Testis (tissue), 2 donors: ENCODE measurements around the gene FBXL22.

Source experiments
- POLR2A ChIP-seq: fragments of 450-650 bp; IDR thresholded peaks from one replicate; pipeline ENCODE4 v1.6.1; 2017; ENCODE audit warnings: antibody characterized with exemption, mild to moderate bottlenecking, moderate library complexity
- TF ChIP-seq, protein P1 (sequence below), 3 experiments: fragments of 450-650 bp in 2 of 3; fragments of 200-600 bp in 1 of 3; sonication (generic) in 1 of 3; IDR thresholded peaks; one replicate each; pipeline ENCODE4 v1.5.1; 2016 to 2019; ENCODE audit warnings: antibody characterized with exemption in 3 of 3, mild to moderate bottlenecking in 2 of 3, moderate library complexity in 1 of 3

DNA sequence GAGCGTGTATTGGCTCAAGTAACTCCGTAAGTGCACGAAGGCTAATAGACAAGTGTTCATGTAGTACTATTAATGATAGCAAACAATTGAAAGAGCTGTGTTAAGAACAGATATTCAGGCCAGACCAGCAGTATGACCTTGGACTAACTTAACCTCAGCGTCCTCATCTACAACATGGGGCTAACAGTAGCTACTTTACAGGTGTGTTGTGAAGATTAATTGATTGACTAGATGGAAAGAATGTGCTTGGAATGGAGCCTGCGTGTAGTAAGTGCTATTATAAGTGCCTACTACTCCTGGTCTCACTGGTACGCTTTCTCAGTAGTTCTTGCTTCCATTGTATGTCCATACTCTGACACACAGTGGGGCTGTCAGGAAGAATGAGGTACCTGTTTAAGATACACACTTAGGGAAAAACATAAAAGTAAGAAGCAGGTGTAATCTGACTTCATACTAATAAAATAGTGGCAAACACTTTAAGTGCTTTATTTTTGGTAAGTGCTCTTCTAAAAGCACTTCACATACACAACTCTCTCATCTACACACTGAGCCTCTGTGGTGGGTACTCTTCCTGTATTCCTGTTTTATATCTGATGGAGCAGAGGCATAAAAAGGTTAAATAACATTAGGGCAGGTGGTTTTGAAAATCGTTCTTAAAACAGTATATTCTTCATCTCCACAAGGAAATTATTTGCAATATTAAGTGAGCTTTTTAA lies 24.3 kb upstream of the FBXL22 start:
- no peak for TF ChIP-seq POLR2A
- TF ChIP-seq, protein P1, sequence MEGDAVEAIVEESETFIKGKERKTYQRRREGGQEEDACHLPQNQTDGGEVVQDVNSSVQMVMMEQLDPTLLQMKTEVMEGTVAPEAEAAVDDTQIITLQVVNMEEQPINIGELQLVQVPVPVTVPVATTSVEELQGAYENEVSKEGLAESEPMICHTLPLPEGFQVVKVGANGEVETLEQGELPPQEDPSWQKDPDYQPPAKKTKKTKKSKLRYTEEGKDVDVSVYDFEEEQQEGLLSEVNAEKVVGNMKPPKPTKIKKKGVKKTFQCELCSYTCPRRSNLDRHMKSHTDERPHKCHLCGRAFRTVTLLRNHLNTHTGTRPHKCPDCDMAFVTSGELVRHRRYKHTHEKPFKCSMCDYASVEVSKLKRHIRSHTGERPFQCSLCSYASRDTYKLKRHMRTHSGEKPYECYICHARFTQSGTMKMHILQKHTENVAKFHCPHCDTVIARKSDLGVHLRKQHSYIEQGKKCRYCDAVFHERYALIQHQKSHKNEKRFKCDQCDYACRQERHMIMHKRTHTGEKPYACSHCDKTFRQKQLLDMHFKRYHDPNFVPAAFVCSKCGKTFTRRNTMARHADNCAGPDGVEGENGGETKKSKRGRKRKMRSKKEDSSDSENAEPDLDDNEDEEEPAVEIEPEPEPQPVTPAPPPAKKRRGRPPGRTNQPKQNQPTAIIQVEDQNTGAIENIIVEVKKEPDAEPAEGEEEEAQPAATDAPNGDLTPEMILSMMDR (IDR thresholded peaks at IDR 0.05), result no peak
